ENCODE measurements around the gene CFI.
"Not testable (repeated sequence)": the region's sequence is repeated elsewhere in the genome, so short reads cannot be mapped to it uniquely, and the experiment has no call there.

The CFI gene

DNA sequence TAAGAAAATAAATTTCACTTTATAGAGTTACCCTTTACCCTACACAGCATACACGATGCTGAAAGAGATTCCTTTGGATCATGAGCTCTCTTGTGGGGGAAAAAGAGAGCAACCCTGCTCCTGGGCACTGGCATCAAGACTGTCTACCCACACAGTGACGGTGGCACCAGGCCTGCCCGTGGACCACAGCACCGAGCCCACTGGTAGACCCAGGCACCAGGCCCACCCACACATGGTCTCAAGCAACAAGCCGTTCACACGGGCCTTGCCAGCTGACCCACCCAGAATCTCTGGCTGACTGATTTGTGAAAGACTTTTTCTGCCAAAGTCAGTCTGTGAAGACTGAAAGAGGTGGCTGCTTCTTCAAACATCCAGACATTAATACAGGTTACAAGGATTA, 6.7 kb downstream of the CFI start:
- FAIRE-seq, result no peak

DNA sequence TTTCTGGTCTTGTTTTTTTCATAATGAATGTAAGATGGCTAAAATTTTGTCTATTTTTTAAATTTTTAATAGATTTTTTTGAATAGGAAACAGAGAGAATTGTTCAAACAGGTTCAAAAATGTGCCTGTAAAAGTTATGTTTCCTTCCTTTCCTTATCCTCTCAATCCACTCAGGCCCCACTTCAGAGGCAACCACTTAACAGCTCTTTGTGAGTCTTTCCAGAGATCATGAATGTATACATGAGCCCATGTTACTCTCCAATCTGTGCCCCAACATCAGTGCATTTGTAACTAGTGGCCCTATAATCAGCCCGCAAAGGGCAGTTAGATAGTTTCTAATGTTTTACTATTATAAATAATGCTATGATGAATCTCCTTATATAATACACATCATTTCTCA, 14.0 kb downstream of the CFI start:
- FAIRE-seq, result no peak

DNA sequence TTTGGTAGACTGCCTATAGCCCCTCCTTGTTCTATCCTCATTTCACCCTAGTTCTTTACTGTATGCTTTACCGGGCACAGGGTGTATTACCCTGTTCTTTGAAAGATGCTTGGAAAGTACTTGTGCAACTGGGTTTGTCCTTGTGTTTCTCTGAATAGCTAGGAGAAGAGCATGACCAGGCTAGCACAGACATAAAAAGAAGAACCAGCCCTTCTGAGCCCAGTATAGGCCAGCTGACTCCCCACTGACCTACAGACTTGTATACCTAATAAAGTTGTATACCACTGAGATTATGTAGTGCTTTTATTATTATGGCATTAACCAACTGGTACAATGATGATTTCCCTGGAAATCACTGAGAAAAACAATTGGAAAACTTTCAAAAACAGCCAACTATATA, 15.0 kb downstream of the CFI start:
- FAIRE-seq, result no peak

GRCh38 chr4:109782092-109782491, 19.7 kb downstream of the CFI start:
- FAIRE-seq, result not testable (repeated sequence)

DNA sequence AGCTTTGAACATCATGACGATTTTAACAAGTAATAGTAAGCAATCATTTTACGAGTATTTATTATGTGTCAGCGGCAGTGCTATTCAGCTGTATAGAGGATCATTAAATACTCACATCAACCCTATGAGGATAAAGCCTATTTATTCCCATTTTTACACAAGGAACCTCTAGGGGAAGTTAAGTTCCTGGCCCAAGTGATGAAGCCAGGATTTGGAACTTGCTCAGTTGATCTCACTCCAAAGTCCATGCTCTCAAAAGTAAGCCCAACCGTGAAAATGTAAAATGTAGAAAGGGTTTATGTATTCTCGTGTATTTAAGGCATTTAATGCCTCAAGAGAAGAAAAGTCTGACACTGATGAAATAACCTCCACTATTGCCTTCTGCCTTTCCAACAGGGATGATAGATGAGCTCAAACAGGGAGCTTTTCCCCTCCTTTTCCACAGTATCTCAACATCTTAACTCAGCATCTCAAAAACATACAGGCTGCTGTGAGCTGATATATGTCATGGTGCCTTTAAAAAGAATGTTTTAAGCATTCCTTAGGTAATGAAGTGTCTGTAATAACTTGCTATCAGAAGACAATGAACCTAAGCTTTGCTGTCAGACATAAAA, 36.9 kb downstream of the CFI start:
- FAIRE-seq, result no peak

DNA sequence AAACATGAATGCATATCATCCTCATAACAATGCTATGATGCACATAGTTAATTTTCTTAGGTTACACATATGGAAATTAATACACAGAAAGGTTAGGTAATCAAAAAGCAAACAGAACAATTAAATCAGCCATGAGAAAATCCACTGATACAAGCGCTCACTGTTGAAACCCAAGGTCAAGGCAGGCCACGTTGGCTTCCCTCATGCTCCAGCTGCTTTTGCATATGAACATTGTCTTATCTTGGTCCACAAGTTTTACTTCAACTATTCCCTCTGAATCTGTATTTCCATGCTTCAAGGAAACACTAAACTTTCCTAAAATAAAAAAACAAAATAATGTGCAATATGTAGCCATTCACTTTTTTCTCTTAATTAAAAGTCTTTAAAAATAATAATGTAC, 37.4 kb downstream of the CFI start:
- FAIRE-seq, result no peak

GRCh38 chr4:109760682-109761081, 41.1 kb downstream of the CFI start:
- FAIRE-seq, result no peak

DNA sequence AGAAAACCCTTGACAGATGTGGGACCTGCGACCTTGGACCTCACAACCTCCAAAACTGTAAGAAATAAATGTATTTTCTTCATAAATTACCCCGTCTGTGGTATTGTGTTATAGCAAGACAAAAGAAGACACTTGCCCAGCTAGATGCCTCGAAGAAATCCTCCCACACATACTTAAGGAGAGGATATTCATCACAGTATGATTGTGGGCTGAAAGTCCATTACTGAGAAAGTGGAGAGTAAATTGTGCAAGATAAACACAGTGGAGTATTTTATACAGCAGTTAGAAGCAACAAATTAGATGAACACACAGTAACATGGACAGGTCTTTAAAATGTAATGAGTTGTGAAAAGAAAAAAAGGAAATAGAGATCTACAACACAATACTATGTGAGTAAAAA, 46.1 kb downstream of the CFI start:
- FAIRE-seq, result no peak

DNA sequence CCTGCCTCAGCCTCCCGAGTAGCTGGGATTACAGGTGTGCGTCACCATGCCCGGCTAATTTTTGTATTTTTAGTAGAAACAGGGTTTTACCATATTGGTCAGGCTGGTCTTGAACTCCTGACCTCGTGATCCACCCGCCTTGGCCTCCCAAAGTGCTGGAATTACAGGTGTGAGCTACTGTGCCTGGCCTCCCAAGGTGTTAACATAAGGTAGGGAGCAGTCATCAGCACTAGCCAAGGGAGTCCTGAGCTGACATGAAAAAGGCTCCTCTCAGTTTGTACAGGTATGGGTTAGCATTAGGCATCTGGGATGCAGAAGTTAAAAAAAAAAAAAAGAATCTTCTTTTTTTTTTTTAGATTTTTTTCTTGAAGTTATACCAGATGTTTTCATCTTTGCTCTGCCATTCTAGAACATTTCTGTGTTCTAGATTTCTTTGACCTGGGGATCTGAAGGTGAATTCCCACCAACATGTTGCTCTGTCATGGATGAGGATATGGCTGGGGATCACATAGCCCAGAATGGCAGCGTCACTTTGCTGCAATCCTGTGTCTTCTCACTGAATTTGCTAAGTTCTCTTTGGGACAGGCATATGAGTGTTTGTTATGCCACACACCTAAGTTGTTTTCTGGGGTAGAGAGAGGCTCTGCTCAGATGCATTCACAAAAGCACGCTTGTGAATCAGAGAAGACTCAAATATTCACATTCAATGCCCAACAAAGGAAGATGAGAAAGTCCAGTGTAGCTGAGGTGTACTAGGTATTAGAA, 47.5 kb downstream of the CFI start:
- no peak for FAIRE-seq

DNA sequence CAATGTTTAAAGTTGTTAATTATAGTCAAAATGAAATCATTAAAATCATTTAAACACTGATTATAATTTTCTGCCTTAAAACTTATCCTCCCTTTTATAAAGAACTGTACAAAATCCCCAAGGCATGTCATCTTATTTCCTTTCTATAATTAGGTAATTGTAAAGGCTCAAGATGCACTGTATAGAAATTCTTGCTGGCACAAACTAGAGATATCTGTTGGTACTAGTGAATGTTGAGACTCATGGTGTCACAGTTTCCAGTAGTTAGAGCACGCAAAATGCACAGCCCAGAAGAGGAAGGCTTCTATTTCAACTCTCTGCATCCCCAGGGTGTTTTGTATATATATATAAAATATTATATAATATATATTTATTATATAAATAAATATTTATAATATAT, 49.3 kb downstream of the CFI start:
- FAIRE-seq, result no peak

- no peak for FAIRE-seq
These were observed 49.9 kb downstream of the CFI start for GRCh38 chr4:109751852-109752251.

- no peak for FAIRE-seq
These were observed 51.1 kb downstream of the CFI start for GRCh38 chr4:109750652-109751244.

DNA sequence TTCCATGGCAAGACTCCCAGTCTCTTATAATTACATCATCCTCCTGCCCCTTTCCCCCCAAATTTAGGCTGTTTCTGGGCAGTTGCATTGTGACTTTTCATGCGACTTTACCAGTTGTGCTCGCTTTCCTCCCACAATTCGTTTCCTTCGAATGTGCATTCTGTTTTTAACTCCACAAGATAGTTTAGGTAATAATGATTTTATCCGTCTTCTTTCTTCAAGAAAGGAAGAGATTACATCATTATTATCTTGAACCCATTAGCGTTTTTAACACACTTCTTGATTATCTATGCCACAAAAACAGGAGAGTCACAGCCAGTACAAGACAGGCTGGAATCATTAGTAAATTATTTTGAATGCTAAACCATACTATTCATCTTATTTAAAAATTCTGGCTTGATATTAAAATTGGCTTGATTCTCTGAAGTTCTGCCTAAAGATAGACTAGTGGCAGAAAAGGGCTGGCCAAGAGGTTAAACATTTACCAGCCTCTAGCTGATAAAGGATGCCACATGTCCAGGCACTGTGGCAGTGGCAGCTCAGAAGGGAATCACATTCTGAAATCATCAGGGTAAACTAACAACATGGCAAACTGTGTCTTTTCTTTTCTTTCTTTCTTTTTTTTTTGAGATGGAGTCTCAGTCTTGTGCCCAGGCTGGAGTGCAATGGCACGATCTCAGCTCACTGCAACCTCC, 52.3 kb downstream of the CFI start:
- FAIRE-seq, result no peak

- FAIRE-seq, result no peak
These were observed 53.7 kb downstream of the CFI start for GRCh38 chr4:109748114-109748513.

GRCh38 chr4:109746728-109747127, 55.1 kb downstream of the CFI start:
- FAIRE-seq, result no peak

DNA sequence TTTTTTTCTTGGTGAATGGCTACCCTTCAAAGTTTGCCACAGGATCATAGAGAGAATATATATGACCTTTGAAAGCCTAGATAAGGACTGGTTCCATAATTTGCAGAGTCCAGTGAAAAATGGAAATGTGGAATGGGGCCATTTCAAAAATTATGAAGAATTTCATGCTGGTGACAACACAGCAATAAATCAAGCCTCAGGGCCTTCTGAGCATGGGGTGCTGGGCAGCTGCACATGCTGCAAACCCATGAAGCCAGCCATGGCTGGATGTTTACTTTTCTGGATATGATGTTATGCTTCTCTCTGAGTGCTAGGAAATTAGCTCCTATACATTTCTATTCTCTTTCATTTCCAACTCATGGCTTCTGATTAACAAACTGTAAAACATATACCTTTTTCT, 56.0 kb downstream of the CFI start:
- no peak for FAIRE-seq

DNA sequence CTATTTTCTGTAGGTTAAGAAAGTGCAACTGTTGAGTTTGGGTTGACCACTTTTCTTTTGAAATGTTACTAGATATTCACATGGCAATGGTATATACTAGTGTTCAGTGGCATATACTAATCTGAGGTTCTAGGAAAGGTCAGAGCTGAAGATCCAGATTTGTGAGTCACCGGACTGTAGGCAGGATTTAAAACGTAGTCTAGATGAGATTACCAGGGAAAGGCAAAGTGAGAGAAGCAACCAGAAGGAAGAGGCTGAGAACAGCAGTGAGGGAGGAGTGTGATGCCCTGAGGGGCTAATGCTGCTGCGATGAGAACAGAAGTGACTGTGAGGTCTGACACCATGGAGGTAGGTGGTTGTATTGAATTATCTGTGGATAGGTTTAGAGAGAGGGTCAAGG, 62.3 kb downstream of the CFI start:
- no peak for FAIRE-seq

DNA sequence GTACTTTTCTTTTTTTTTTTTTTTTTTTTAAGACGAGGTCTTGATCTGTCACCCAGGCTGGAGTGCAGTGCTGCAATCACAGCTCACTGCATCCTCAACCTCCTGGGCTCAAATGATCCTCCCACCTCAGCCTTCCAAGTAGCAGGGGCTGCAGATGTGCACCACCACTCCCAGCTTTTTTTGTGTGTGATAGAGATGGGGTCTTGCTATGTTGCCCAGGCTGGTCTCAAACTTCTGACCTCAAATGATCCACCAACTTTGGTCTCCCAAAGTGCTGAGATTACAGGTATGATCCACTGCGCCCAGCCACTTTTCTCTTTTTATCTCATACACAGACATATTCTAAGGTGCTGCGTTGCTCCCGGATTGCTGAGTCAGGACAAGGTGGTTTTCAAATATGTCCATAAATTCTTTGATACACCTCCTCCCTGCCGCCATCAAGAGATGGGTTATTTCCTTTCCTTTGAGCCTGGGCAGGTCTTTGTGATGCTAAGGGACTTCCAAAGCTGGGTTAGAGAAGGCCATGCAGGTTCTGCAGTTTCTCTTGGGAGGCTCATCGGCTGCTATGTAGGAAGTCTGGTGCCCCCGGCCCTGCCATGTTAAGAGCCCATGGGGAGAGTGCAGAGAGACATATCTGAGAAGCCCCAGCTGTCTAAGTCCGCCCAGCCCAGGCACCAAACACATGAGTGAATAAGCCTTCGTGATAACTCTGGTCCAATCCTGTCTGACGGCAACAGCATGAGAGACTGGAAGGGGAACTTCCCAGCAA, 63.5 kb downstream of the CFI start:
- FAIRE-seq, result no peak

GRCh38 chr4:109735566-109736365, 66.0 kb downstream of the CFI start:
- FAIRE-seq, result no peak

GRCh38 chr4:109733728-109734127, 68.1 kb downstream of the CFI start:
- FAIRE-seq, result no peak

- no peak for FAIRE-seq
These were observed 70.9 kb downstream of the CFI start for GRCh38 chr4:109730619-109731545.

Data from A204.1 (cell line).